Measurements from ENCODE around the gene SMIM24.

GRCh38 chr19:3454656-3455392 is 25.5 kb downstream of the SMIM24 start:
- TF ChIP-seq CTCF (IDR thresholded peaks at IDR 0.05) (no peak), EZH2phosphoT487 (IDR thresholded peaks at IDR 0.05) (no peak)

All from neural progenitor cell (in vitro differentiated cells).